Esophagus muscularis mucosa (tissue), 4 donors: ENCODE results near the gene LRRTM4. TPM values are rescaled to one million over a fixed set of nuclear protein-coding genes. Genes with fewer than 3 reads are reported as not detected.

Experiments
- DNase-seq: peaks from one replicate; pipeline ENCODE4 v3.0.0-alpha.2; 2017; ENCODE audit errors: extremely low spot score
- H3K27ac ChIP-seq, 4 donors: fragments of 200-600 bp; sonication (generic); replicated peaks in 1 of 4; 1 replicate in 3 of 4; 2 replicates in 1 of 4; pipeline ENCODE4 v1.5.1; 2016 to 2019; ENCODE audit warnings: mild to moderate bottlenecking in 1 of 4
- H3K27me3 ChIP-seq, 4 donors: fragments of 200-600 bp; sonication (generic); one replicate each; pipeline versions ENCODE4 v1.5.1 to v1.6.0; 2016 to 2019
- H3K36me3 ChIP-seq, 4 donors: fragments of 200-600 bp; sonication (generic); one replicate each; pipeline ENCODE4 v1.5.1; 2016 to 2019
- H3K4me1 ChIP-seq, 4 donors: fragments of 200-600 bp; sonication (generic); one replicate each; pipeline ENCODE4 v1.5.1; 2016 to 2019
- H3K4me3 ChIP-seq, 4 donors: fragments of 200-600 bp; sonication (generic); 1 replicate in 2 of 4; 2 replicates in 2 of 4; pipeline ENCODE4 v1.5.1; 2016 to 2019; ENCODE audit warnings: mild to moderate bottlenecking in 4 of 4, moderate library complexity in 1 of 4
- H3K9me3 ChIP-seq, 4 donors: fragments of 200-600 bp; sonication (generic); 1 replicate in 3 of 4; 2 replicates in 1 of 4; pipeline ENCODE4 v1.5.1; 2016 to 2019
- CTCF ChIP-seq, 3 experiments: fragments of 200-600 bp in 2 of 3; fragments of 450-650 bp in 1 of 3; sonication (generic) in 2 of 3; IDR thresholded peaks; one replicate each; pipeline ENCODE4 v1.5.1; 2017 to 2019; ENCODE audit warnings: antibody characterized with exemption in 3 of 3, mild to moderate bottlenecking in 2 of 3, moderate library complexity in 1 of 3
- EP300 ChIP-seq: sonication (generic); formaldehyde crosslinking; IDR thresholded peaks from one replicate; pipeline ENCODE4 v1.6.1; 2017; ENCODE audit warnings: antibody characterized with exemption
- POLR2A ChIP-seq: fragments of 450-650 bp; IDR thresholded peaks from one replicate; pipeline ENCODE4 v1.6.1; 2017; ENCODE audit warnings: antibody characterized with exemption, moderate library complexity, mild to moderate bottlenecking, low read depth
- POLR2AphosphoS5 ChIP-seq, 2 donors: sonication (generic); formaldehyde crosslinking; IDR thresholded peaks; one replicate each; pipeline ENCODE4 v1.6.1; 2017; ENCODE audit warnings: antibody characterized with exemption in 2 of 2
- WGBS: methylation state at CpG from one replicate; pipeline ENCODE4 v1.1.5; 2018; 5-methylcytosine and 5-hydroxymethylcytosine counted together
- intact Hi-C: fragments of 100-400 bp; cut with DNase I; formaldehyde crosslinking; loops from one replicate; pipeline ENCODE4 v1.15.1; 2023
- total RNA-seq, 4 donors: library from RNA; depleted of rRNA; stranded (reverse); fragments of >200 nt; gene quantifications; one replicate each; pipeline versions ENCODE4 v1.1.0 to v1.2.1, GENCODE V29; 2016

Gene LRRTM4
- total RNA-seq, 4 donors from 2014 or later, result 0.17 to 0.97 (median 0.41) TPM

GRCh38 chr2:77434880-77435279, 87.3 kb downstream of the LRRTM4 start:
- H3K4me1 ChIP-seq, result no peaks in the 10 kb centered on the region
- intact Hi-C loops, result no loop called here
- no peaks in the 10 kb centered on the region for H3K36me3 ChIP-seq
- H3K27ac ChIP-seq, result no peak overlapping the region
- TF ChIP-seq POLR2A (no peak), EP300 (no peak), CTCF (IDR thresholded peaks at IDR 0.05) (peak in 1 of 3 experiments; percentile 6)
- no peak for DNase-seq
- no peaks in the 10 kb centered on the region for H3K27me3 ChIP-seq
- H3K9me3 ChIP-seq, result no peaks in the 10 kb centered on the region
- no peak overlapping the region for H3K4me3 ChIP-seq

GRCh38 chr2:77428946-77429345, 93.2 kb downstream of the LRRTM4 start:
- no peak overlapping the region for H3K27ac ChIP-seq
- 75% methylated on average over 4 of the region's 4 CpGs for WGBS
- no peak for TF ChIP-seq EP300
- no peak for TF ChIP-seq POLR2A
- no peak for TF ChIP-seq POLR2AphosphoS5 (IDR thresholded peaks at IDR 0.05)
- no peak for TF ChIP-seq CTCF (IDR thresholded peaks at IDR 0.05)
- no peaks in the 10 kb centered on the region for H3K27me3 ChIP-seq
- H3K4me3 ChIP-seq, result no peak overlapping the region
- DNase-seq, result no peak
- no peaks in the 10 kb centered on the region for H3K36me3 ChIP-seq
- no peaks in the 10 kb centered on the region for H3K9me3 ChIP-seq
- no peaks in the 10 kb centered on the region for H3K4me1 ChIP-seq
- intact Hi-C loops, result no loop called here

DNA sequence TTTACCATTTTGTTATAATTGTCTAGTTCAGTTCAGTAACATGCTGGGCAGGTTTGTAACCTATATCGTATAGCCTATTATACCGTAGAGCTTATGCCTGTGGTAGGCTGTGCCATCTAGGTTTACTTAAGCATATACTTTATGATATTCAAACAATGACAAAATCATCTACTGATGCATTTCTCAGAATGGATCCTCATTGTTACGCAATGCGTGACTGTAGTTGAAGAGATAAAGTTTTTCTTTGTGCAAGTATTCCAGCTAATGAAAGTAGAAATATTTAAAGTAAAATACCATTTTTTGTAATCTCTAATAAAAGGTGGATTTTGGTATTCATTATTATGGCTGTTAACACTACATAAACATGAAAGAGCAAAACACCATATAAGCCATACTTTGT, 100.2 kb downstream of the LRRTM4 start:
- H3K27ac ChIP-seq, result no peak overlapping the region
- no peaks in the 10 kb centered on the region for H3K4me1 ChIP-seq
- H3K4me3 ChIP-seq, result no peak overlapping the region
- WGBS, result 95% methylated on average over 4 of the region's 4 CpGs
- H3K36me3 ChIP-seq, result no peaks in the 10 kb centered on the region
- no peaks in the 10 kb centered on the region for H3K27me3 ChIP-seq
- TF ChIP-seq EP300, result no peak
- no peak for TF ChIP-seq CTCF (IDR thresholded peaks at IDR 0.05)
- TF ChIP-seq POLR2AphosphoS5 (IDR thresholded peaks at IDR 0.05), result no peak
- TF ChIP-seq POLR2A, result no peak
- no peaks in the 10 kb centered on the region for H3K9me3 ChIP-seq
- no peak for DNase-seq
- intact Hi-C loops, result no loop called here

DNA sequence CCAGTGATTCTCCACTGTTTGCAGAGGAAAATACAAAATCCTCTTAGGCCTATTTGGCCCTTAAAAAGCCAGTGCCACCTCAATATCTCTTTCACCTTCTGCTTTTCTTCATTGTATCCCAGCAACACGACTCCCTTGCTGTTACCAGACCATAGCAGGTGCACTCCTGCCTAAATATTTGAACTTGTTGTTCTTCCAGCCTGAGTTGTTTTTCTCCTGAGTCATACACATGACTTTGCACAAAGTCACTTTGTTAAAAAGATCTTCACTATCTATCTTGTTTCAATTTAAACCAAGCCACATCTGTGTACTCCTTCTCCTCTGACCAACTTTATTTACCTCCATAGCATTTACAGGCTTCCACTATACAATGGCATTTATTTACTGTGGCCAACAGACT, 103.6 kb downstream of the LRRTM4 start:
- Histone ChIP-seq H3K27ac (no peak overlapping the region), H3K9me3 (no peaks in the 10 kb centered on the region), H3K4me3 (no peak overlapping the region), H3K27me3 (no peaks in the 10 kb centered on the region), H3K36me3 (no peaks in the 10 kb centered on the region), H3K4me1 (no peaks in the 10 kb centered on the region)
- 76% methylated on average over 1 of the region's 1 CpG for WGBS
- DNase-seq, result no peak
- no peak for TF ChIP-seq CTCF (IDR thresholded peaks at IDR 0.05)
- TF ChIP-seq EP300, result no peak
- TF ChIP-seq POLR2AphosphoS5 (IDR thresholded peaks at IDR 0.05), result no peak
- TF ChIP-seq POLR2A, result no peak
- intact Hi-C loops, result no loop called here

- 91% methylated on average over 1 of the region's 1 CpG for WGBS
- no peak for DNase-seq
- Histone ChIP-seq H3K27me3 (no peaks in the 10 kb centered on the region), H3K27ac (no peak overlapping the region), H3K9me3 (no peaks in the 10 kb centered on the region), H3K4me3 (no peak overlapping the region), H3K36me3 (no peaks in the 10 kb centered on the region), H3K4me1 (no peaks in the 10 kb centered on the region)
- intact Hi-C loops, result no loop called here
- TF ChIP-seq EP300, result no peak
- no peak for TF ChIP-seq CTCF (IDR thresholded peaks at IDR 0.05)
- no peak for TF ChIP-seq POLR2A
- no peak for TF ChIP-seq POLR2AphosphoS5 (IDR thresholded peaks at IDR 0.05)
Observed at GRCh38 chr2:77404189-77404588, 118.0 kb downstream of the LRRTM4 start.
